HG03432 (cell line): Measurements from ENCODE around the gene CEP290.

Experiments used
- ATAC-seq: cut with Tn5 transposase; IDR thresholded peaks from one replicate; pipeline ENCODE4 v1.9.1; 2021; ENCODE audit warnings: mild to moderate bottlenecking, moderate library complexity; ENCODE audit not compliant: unreplicated experiment

The CEP290 gene, protein sequence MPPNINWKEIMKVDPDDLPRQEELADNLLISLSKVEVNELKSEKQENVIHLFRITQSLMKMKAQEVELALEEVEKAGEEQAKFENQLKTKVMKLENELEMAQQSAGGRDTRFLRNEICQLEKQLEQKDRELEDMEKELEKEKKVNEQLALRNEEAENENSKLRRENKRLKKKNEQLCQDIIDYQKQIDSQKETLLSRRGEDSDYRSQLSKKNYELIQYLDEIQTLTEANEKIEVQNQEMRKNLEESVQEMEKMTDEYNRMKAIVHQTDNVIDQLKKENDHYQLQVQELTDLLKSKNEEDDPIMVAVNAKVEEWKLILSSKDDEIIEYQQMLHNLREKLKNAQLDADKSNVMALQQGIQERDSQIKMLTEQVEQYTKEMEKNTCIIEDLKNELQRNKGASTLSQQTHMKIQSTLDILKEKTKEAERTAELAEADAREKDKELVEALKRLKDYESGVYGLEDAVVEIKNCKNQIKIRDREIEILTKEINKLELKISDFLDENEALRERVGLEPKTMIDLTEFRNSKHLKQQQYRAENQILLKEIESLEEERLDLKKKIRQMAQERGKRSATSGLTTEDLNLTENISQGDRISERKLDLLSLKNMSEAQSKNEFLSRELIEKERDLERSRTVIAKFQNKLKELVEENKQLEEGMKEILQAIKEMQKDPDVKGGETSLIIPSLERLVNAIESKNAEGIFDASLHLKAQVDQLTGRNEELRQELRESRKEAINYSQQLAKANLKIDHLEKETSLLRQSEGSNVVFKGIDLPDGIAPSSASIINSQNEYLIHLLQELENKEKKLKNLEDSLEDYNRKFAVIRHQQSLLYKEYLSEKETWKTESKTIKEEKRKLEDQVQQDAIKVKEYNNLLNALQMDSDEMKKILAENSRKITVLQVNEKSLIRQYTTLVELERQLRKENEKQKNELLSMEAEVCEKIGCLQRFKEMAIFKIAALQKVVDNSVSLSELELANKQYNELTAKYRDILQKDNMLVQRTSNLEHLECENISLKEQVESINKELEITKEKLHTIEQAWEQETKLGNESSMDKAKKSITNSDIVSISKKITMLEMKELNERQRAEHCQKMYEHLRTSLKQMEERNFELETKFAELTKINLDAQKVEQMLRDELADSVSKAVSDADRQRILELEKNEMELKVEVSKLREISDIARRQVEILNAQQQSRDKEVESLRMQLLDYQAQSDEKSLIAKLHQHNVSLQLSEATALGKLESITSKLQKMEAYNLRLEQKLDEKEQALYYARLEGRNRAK (N-terminal part only)

GRCh38 chr12:88141774-88142609 lies at the start of gene CEP290, which contains the start of gene TMTC3:
CEP290 (minus strand) TSS chr12:88142088; CDS start chr12:88141307, 781 bp downstream.
TMTC3 (plus strand) TSS chr12:88142307; CDS start chr12:88148316, 6,009 bp downstream.
- ATAC-seq: peak; percentile 95

- no peak for ATAC-seq
Measured at GRCh38 chr12:88188180-88188579, 46.3 kb upstream of the CEP290 start.

GRCh38 chr12:88187571-88187970 lies 45.7 kb upstream of the CEP290 start:
- no peak for ATAC-seq

DNA sequence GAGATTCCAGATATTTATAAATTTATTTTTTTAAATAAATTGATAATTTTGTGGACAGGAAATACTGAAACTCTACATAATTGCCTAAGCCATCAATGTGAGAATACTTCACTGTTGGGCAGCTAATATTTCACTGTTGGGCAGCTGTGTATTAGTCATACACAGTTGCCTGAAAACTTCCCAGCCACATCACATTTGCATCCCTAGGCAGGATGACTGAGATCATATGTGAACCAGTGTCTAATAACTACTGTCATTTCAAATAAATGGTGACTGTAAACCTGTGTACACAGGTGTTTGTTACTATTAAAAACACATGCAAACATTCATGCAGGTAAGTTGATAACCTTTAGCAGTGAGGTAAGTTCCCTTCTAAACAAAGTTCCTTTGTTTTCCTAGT lies 44.1 kb upstream of the CEP290 start:
- ATAC-seq: peak; percentile 93

DNA sequence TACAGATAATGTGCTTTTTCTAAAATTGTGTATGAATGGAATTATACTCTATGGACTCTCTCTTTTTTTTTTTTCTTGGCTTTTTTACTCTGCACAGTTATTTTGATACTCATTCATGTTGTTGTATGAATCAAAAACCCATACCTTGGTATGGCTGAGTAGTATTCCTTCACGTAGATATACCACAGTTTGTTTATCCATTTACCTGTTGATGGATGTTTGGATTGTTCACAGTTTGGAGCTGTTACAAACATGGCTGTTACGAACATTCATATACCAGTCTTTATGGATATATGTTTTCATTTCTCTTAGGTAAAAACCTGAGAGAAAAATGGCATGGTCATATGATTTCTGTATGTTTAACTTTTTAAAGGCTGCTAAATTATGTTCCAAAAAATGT lies 43.4 kb upstream of the CEP290 start:
- ATAC-seq: no peak

DNA sequence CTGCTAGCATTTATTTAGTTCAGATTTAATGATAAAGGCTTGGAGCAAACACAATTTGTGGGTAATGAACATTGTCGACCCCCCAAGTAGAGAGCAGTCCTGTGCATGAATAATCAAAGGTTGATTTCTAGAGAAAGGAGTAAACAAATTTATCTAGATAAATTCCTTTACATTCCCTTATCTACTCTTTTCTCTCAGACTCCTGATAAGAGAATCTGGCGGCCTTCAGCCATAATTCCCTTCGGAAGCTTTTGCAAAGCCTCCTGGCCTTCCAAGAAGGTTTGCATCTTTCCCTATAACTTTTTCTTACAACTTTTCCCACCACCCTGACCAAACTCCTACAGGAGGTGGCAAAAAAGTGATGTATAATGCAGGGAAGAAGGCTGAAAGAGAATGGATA lies 42.3 kb upstream of the CEP290 start:
- no peak for ATAC-seq

- no peak for ATAC-seq
Measured at GRCh38 chr12:88182416-88182815, 40.5 kb upstream of the CEP290 start.

DNA sequence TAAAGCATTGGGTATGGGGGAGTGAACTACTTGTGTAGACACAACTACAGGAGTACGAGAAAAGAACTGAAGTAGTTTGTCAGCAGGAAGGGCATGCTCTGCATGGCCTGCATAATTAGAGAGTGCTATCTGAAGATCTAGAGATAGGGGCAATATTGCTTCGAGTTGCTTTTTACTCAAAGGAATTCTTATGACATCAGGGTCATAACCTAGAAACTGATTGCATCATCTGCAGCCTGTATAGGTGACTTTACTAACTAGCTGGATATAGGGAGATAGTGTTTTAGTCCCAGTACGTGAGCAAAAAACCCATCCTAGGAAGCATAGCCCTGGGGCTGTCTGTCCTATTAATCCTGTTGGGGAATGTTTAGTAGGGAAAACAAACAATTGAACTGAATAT lies 40.0 kb upstream of the CEP290 start:
- no peak for ATAC-seq

DNA sequence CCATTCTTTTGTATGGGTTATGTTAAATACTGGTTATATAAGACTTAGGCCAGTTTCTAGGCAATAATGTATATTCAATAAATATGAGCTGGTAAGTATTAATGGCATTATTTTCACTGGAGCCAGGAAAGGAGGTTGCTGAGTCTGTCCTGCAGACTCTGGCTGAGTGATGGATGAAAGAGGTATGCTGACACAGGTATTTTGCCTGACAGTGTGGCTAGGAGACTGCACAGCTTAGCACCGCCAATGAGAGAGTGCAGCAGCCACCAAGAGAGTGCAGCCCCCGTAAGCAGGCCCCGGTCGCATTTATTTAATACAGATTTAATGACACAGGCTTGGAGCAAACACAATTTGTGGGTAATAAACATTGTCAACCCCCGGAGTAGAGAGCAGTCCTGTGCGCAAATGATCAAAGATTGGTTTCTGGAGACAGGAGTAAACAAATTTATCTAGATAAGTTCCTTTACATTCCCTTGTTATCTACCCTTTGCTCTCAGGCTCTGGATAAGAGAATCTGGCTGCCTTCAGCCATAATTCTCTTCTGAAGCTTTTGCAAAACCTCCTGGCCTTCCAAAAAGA lies 37.6 kb upstream of the CEP290 start:
- ATAC-seq: no peak

DNA sequence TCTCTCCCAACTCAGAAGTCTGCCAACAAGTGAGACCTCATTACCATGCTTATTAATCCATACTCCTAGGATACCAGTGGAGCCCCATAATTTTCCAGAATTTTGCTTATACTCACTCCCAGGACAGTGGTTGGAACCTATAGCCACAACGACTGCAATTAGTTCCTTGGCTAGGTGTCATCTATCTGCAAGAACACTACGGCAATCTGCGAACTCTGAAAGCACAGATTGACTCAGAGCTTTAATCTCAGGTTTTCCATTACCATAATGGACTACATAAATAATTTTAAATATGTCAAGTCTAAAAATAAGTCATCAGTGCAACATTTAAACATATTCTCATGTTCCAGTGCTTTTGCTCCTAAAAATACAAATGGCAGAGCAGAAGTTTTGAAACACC lies 33.7 kb upstream of the CEP290 start:
- ATAC-seq: no peak

DNA sequence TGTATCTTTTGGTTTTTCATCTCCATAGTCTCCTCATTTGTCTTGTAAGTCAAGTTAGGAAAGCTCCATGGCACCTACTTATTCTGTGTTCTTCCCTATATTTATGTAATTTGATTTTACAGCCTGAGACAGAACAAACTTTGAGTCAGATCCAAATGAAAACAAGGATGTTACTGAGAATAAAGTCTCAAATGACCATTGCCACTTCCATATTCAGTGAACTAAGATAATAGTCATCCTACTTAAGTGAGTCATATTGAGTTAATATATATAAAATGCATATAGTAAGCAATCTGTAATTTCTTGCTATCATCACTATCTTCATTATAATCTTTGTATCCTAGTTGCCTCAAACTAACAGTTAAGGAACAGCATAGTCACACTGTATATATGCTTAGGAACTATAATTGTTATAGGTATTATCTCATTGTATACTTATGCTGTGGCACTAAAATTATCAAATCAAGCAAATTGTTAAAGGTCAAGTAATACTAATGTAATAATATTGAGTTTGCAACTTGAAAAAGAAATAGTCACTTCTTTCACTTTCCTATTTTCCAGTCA lies 31.0 kb upstream of the CEP290 start:
- ATAC-seq: no peak

DNA sequence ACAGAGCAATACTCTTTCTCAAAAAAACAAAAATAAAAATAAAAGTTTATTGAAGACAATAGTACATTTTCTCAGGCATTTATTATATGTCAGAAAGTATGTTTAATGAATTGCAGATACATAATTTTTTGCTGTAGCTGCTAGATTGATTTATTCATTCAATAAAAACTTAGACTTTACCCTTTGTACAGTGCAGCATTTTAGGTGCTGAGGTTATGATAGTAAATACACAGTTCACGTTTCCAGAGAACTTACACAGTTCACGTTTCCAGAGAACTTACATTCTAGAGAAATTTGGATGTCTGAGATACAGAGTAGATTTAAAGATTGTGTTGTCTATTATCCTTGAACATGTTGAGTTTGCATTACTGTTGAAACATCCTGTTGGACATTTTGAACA lies 25.5 kb upstream of the CEP290 start:
- no peak for ATAC-seq

DNA sequence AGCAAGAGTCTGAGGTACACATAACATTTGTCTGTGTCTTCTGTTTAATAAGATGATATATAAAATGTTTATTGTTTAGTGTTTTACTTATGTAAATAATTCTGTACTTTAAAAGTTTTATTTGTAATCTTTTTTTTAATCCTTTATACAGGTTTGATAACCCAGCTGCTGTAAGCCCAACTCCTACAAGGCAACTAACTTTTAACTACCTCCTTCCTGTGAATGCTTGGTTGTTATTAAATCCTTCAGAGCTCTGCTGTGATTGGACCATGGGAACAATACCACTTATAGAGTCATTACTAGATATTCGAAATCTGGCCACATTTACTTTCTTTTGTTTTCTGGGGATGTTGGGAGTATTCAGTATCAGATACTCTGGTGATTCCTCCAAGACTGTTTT lies 24.3 kb upstream of the CEP290 start:
- ATAC-seq: no peak

DNA sequence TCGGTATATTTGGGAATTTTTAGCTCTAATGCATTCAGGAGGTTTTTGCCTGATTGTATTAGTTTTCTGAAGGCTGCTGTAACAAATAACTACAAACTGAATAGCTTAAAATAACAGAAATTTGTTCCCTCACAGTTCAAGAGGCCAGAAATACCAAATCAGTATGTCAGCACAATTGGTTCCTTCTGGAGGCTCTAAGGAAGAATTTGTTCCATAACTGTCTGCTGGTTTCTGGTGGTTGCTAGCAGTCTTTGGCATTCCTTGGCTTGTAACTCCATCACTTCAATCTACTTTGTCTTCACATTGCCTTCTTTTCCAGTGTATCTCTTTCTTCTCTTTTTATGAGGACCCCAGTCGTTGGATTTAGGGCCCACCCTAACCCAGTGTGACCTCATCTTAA lies 21.5 kb upstream of the CEP290 start:
- ATAC-seq: no peak

GRCh38 chr12:88156075-88156654 lies 14.3 kb upstream of the CEP290 start:
- no peak for ATAC-seq

GRCh38 chr12:88153959-88154358 lies 12.1 kb upstream of the CEP290 start:
- ATAC-seq: no peak

DNA sequence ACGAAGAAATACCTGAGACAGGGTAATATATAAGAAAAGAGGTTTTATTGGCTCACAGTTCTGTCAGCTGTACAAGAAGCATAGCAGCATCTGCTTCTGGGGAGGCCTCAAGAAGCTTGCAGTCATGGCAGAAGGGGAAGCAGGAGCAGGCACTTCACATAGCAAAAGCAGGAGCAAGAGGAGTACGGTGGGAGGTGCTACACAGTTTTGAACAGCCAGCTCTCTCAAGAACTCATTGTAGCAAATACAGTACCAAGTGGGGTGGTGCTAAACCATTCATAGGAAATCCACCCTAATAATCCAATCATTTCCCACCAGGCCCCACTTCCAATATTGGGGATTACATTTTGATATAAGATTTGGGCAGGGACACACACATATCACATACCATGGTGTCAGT lies 8.2 kb upstream of the CEP290 start:
- ATAC-seq: no peak

- no peak for ATAC-seq
Measured at GRCh38 chr12:88145567-88146505, 3.9 kb upstream of the CEP290 start.
